Stomach (tissue), 9 donors: ENCODE results near the gene CDK15. TPM values are rescaled to one million over a fixed set of nuclear protein-coding genes. Genes with fewer than 3 reads are reported as not detected.

Experiments used
- DNase-seq, 2 donors: peaks; one replicate each; pipeline versions ENCODE4 v3.0.0 to v3.0.0-alpha.2; 2013 to 2019
- H3K27ac ChIP-seq, 5 donors: fragments of 200-600 bp in 4 of 5; sonication (generic) in 4 of 5; one replicate each; pipeline ENCODE4 v1.5.1; 2013 to 2019; ENCODE audit warnings: mild to moderate bottlenecking in 1 of 5, moderate library complexity in 1 of 5
- H3K27me3 ChIP-seq, 3 donors: fragments of 200-600 bp; sonication (generic); one replicate each; pipeline ENCODE4 v1.5.1; 2017 to 2019; ENCODE audit warnings: mixed run types in 1 of 3
- H3K36me3 ChIP-seq, 4 donors: fragments of 200-600 bp; sonication (generic); 1 replicate in 3 of 4; 2 replicates in 1 of 4; pipeline ENCODE4 v1.5.1; 2016 to 2019
- H3K4me1 ChIP-seq, 4 donors: fragments of 200-600 bp; sonication (generic); one replicate each; pipeline ENCODE4 v1.5.1; 2016 to 2019
- H3K4me3 ChIP-seq, 4 donors: fragments of 200-600 bp; sonication (generic) in 3 of 4; one replicate each; pipeline ENCODE4 v1.5.1; 2016 to 2019; ENCODE audit warnings: mild to moderate bottlenecking in 1 of 4
- H3K9me3 ChIP-seq, 4 donors: fragments of 200-600 bp; sonication (generic); one replicate each; pipeline ENCODE4 v1.5.1; 2016 to 2019
- EP300 ChIP-seq: sonication (generic); formaldehyde crosslinking; IDR thresholded peaks from one replicate; pipeline ENCODE4 v1.6.1; 2017; ENCODE audit warnings: antibody characterized with exemption
- POLR2A ChIP-seq, 4 donors: fragments of 450-650 bp; IDR thresholded peaks; one replicate each; pipeline ENCODE4 v1.6.1; 2016; ENCODE audit warnings: antibody characterized with exemption in 4 of 4, control low read depth in 2 of 4, mild to moderate bottlenecking in 1 of 4, moderate library complexity in 1 of 4
- POLR2AphosphoS5 ChIP-seq, 3 donors: sonication (generic); formaldehyde crosslinking; IDR thresholded peaks; one replicate each; pipeline ENCODE4 v1.6.1; 2016; ENCODE audit warnings: antibody characterized with exemption in 3 of 3
- WGBS, 5 donors: extraction: QIAGEN DNeasy Blood & Tissue Kit in 3 of 5; methylation state at CpG; one replicate each; pipeline versions ENCODE4 v1.1.5 to v1.1.7; 2013 to 2018; 5-methylcytosine and 5-hydroxymethylcytosine counted together
- intact Hi-C: fragments of 100-400 bp; cut with DNase I; formaldehyde crosslinking; loops from one replicate; pipeline ENCODE4 v1.15.1; 2023; ENCODE audit warnings: low total_unique reads
- polyA plus RNA-seq, 3 donors: library from polyadenylated mRNA; stranded (reverse); fragments of 200-250 nt; gene quantifications; one replicate each; pipeline ENCODE4 v1.2.3, GENCODE V29; 2013
- total RNA-seq, 5 donors: library from RNA; depleted of rRNA; stranded (reverse); fragments of >200 nt; gene quantifications; one replicate each; pipeline versions ENCODE4 v1.1.0 to v1.2.3, GENCODE V29; 2014 to 2016
- TF ChIP-seq, protein P1 (sequence below), 7 experiments: fragments of 450-650 bp in 4 of 7; fragments of 200-600 bp in 3 of 7; sonication (generic) in 3 of 7; IDR thresholded peaks; one replicate each; pipeline ENCODE4 v1.5.1; 2016 to 2019; ENCODE audit warnings: antibody characterized with exemption in 7 of 7, control low read depth in 2 of 7, mild to moderate bottlenecking in 1 of 7
- donor health status: healthy with polysubstance abuse.
- donor health status: Bipolar disorder and iron deficiency.
- donor health status: healthy.

Gene CDK15
- total and polyA plus RNA-seq, 8 donors: 0.08 to 24.1 (median 3.2) TPM; not detected in 2

DNA sequence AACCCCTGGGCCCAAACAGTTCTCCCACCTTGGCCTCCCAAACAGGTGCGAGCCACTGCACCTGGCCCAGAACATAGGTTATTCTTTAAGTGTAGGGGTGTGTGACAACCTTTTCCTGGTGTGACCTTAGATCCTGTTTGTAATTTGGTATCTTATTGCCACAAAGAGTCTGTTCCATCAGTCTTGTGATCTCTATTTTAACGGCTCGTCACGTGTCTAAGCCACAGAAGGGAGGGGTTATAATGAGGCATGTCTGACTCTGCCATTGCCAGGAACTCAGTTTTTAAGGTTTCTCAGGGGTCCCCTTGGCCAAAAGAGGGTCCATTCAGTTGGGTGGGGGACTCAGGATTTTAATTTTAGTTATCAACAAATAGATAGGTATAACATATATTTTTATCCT, 21.2 kb upstream of the CDK15 start:
- H3K27me3 ChIP-seq: no peaks in the 10 kb centered on the region
- no peak for DNase-seq
- peaks cover 0 to 13% (median 8%) of the 10 kb centered on the region in 4 donors for H3K4me1 ChIP-seq
- no peaks in the 10 kb centered on the region for H3K9me3 ChIP-seq
- H3K36me3 ChIP-seq: no peaks in the 10 kb centered on the region
- no peak overlapping the region for H3K27ac ChIP-seq
- 62 to 90% (median 71%) methylated on average over 4 of the region's 4 CpGs for WGBS, 5 donors
- TF ChIP-seq, protein P1, sequence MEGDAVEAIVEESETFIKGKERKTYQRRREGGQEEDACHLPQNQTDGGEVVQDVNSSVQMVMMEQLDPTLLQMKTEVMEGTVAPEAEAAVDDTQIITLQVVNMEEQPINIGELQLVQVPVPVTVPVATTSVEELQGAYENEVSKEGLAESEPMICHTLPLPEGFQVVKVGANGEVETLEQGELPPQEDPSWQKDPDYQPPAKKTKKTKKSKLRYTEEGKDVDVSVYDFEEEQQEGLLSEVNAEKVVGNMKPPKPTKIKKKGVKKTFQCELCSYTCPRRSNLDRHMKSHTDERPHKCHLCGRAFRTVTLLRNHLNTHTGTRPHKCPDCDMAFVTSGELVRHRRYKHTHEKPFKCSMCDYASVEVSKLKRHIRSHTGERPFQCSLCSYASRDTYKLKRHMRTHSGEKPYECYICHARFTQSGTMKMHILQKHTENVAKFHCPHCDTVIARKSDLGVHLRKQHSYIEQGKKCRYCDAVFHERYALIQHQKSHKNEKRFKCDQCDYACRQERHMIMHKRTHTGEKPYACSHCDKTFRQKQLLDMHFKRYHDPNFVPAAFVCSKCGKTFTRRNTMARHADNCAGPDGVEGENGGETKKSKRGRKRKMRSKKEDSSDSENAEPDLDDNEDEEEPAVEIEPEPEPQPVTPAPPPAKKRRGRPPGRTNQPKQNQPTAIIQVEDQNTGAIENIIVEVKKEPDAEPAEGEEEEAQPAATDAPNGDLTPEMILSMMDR (IDR thresholded peaks at IDR 0.05): no peak
- TF ChIP-seq POLR2A (IDR thresholded peaks at IDR 0.05) (no peak), POLR2AphosphoS5 (IDR thresholded peaks at IDR 0.05) (no peak), EP300 (no peak)
- intact Hi-C loops: no loop called here
- no peak overlapping the region for H3K4me3 ChIP-seq

DNA sequence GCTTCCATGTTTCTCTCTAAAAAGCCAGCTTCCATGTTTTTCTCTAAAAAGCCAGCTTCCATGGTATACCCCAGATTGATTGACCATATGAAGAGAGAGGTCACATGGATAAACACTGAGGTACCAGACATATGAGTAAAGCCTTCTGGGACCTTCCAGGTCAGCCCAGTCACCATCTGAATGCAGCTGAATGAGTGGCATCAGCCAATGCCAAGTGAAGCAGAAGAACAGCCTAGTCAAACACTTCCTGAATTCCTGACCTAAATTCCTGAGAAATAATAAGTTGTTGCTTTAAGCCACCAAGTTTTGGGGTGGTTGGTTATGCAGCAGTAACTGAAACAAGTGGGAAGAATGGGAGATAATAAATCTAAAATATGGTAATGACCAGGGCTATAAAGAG, 19.9 kb upstream of the CDK15 start:
- TF ChIP-seq EP300 (no peak), POLR2A (IDR thresholded peaks at IDR 0.05) (no peak), POLR2AphosphoS5 (IDR thresholded peaks at IDR 0.05) (no peak)
- TF ChIP-seq, protein P1 (IDR thresholded peaks at IDR 0.05): no peak
- Histone ChIP-seq H3K27me3 (no peaks in the 10 kb centered on the region), H3K27ac (no peak overlapping the region), H3K36me3 (no peaks in the 10 kb centered on the region), H3K4me1 (peaks cover 0 to 9% (median 5%) of the 10 kb centered on the region in 4 donors), H3K9me3 (no peaks in the 10 kb centered on the region), H3K4me3 (no peak overlapping the region)
- DNase-seq: no peak
- intact Hi-C loops: no loop called here

DNA sequence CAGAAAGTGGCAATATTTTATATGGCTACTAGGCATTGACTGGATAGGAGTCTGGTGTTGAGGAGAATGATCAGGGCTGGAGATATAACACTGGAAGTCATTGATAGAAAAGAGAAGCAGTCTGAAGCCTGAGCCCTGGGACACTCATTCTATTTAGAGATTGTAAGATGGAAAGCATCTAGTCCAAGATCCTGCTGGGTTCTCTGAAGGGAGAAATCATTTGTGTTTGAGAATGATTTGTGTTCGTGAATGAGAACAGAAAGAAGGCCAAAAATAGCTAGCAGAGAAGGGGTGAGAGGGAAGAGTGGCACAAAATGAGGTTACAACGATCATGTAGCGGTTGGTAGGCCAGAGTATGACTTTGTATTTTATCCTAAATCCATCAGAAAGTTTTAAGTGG, 18.0 kb upstream of the CDK15 start:
- Histone ChIP-seq H3K27me3 (no peaks in the 10 kb centered on the region), H3K4me1 (no peaks in the 10 kb centered on the region), H3K9me3 (no peaks in the 10 kb centered on the region), H3K36me3 (no peaks in the 10 kb centered on the region), H3K27ac (no peak overlapping the region), H3K4me3 (no peak overlapping the region)
- WGBS, 5 donors: 61 to 87% (median 83%) methylated on average over 3 of the region's 3 CpGs
- DNase-seq: no peak
- TF ChIP-seq POLR2AphosphoS5 (IDR thresholded peaks at IDR 0.05) (no peak), EP300 (no peak), POLR2A (IDR thresholded peaks at IDR 0.05) (no peak)
- TF ChIP-seq, protein P1 (IDR thresholded peaks at IDR 0.05): no peak
- intact Hi-C loops: no loop called here

GRCh38 chr2:201789395-201789794, 16.9 kb upstream of the CDK15 start:
- TF ChIP-seq, protein P1 (IDR thresholded peaks at IDR 0.05): no peak
- TF ChIP-seq EP300 (no peak), POLR2AphosphoS5 (IDR thresholded peaks at IDR 0.05) (no peak), POLR2A (IDR thresholded peaks at IDR 0.05) (no peak)
- intact Hi-C loops: no loop called here
- Histone ChIP-seq H3K9me3 (no peaks in the 10 kb centered on the region), H3K4me3 (no peak overlapping the region), H3K27me3 (no peaks in the 10 kb centered on the region), H3K36me3 (no peaks in the 10 kb centered on the region), H3K27ac (no peak overlapping the region), H3K4me1 (no peaks in the 10 kb centered on the region)
- no peak for DNase-seq
- WGBS, 5 donors: 56 to 80% (median 65%) methylated on average over 2 of the region's 2 CpGs
